Amniotic stem cell (primary cell): ENCODE data around the gene SCARB1.

ENCODE experiments used
- DNase-seq: peaks from one replicate; lab custom pipeline; 2025; lab: John Stamatoyannopoulos, UW

Gene SCARB1

DNA sequence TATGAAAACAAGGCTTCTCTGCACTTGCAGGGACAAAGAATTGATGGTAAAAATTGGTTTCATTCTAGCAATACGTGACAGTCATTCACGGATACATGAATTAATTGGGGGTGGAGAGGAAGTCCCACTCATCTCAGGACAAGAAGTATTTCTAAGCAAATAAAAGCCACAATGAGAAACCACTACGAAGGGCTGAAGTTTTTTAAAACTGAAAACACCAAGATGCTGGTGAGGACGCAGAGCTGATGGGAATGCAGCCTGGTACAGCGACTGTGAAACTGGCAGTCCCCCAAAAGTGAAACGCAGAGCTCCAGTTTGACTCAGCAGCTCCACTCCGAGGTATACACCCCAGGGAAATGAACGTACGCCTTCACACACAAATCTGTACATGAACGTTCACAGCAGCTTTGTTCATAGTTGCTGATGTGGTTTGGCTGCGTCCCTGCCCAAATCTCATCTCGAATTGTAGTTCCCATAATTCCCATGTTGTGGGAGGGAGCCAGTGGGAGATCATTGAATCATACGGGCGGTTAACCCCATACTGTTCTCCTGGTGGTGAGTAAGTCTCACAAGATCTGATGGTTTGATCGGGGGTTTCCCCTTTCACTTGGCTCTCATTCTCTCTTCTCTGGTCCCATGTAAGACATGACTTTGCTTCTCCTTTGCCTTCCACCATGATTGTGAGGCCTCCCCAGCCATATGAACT is 89.0 kb downstream of the SCARB1 start:
- DNase-seq, result peak; percentile 46

DNA sequence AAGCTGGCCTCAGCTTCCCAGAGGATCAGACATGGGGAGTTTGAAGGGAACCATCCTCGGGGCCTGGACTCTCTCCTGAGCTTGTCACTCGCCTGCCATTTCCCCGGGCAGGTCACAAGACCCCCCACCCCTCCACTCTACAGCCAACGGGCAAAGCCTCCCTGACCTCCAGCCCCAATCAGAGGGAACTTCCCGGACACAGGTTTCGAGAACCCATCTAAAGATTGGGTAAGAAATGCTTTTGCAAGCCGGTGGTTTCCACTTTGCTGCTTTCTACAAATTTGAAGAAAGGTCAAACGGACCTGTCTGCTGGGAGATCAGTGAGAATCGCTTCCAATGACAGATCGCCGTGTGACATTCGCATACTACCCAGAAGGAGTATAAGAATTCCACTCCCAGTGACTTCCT is 89.6 kb downstream of the SCARB1 start:
- DNase-seq, result no peak

DNA sequence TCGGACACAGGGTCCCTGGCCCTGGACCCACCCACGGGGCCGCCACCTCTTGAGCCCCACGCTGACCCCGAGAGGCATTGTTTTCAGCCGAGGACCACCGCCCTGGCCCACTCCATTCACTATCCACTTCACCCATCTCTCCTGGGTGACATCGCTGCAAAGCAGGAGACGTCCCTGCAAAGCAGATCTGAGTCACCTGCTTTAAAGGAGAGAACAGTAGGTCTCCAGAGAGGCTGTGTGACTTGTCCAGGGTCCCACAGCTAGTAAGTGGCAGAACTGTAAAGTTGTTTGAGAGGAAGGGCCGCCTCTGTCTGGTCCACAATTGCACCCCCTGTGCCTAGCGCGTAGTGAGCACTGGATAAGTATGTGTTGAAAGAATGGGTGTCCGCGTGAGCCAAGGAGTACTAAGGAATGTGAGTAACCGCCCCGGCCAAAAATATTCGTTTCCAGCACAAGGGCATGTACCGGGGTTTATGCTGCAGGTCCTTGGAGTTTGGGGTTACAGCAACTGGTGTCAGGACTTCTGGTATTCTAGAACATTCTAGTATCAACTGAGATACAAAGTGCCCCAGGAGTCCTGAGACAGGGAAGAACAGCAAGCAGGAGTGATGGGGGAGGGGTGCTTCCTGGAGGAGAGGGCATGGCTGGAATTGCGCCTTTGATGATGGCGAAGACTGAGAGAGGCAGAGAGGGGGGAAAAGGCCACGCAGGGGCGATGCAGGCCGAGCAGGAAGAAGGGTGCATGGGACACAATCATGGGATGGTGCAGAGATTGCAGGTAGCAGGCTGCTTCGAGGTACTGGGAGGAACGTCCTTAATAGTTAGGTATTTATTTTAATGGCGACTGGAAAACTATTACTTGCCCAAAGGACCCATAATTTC is 91.1 kb downstream of the SCARB1 start:
- DNase-seq, result no peak

DNA sequence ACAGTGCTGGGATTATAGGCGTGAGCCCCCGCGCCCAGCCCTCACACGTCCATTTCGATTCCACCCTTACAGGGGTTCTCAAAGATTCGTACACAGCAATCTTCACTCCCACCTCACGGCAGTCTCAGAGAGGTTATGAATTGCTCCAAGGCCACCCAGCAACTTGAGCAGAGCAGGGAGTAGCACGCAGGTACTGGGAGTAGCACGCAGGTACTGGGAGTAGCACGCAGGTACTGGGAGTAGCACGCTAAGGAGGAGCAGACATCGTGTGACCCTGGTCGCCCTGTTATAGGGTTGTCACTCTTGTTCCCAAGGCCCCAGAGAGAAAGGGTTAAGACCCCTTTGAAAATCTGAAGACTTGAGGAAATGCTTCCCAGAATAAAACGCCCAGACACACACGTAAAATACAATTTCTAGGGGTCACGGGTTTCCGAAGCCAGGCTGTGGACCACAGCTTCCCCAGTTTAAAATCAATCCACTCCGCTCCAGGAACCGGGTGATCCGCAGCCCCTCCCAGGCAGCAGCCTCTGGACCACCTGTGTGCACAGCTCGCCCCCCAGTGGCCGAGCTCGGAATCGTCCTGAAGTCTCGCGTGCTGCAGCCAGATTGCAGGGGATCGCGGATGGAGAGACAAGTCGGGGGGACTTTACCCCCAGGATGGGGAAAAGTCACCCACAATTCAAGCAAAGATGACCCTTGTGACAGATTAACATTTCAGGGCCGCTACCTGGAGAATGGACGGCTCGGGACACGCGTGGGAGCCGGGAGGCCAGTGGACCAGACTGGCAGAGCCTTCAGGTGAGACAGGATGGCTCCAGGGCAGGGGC is 92.0 kb downstream of the SCARB1 start:
- DNase-seq, result no peak

DNA sequence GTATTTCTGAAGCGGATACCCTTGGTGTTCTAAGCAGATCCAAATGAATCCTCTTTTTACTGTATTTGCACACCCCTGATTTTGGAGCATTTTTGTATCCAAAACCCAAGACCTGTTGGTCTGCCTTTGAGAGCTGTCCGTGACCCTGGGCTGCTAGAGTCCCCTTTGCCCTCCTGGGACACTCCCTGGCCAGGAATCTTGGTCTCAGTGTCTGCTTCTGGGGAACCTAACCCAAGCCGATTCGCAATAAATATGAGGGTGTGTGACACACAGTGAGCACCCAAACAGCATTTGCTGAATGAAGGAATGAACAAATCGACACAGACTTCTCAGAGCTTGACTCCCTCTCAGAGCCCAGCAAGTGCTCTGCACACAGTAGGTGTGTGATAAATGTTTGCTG is 92.9 kb downstream of the SCARB1 start:
- DNase-seq, result no peak

DNA sequence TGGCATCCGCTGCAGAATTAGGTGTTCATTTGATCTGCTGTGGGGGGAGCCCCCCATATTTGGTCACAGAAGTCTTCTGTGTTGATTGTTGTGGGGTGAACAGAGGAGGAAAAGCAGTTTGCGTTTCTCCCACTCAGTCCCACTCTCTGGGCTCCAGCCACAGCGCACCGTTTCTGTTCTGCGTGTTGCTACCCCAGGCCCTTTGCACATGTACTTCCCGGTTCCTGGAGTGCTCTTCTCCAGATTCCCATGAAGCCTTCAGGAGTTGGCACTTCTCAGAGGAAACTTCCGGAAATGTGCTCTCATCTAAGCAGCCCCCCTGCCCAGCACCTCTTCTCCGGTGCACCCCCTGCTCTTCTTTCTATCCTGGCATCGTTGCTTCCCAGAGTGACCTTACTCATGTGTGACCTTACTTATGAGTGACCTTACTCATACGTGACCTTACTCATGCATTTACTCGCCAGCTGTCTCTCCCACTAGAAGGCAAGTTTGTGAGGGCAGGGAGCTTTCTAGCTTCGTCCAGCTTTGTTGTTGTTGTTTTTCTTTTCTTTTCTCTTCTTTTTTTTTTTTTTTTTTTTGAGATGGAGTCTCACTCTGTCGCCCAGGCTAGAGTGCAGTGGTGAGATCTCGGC is 93.7 kb downstream of the SCARB1 start:
- DNase-seq, result no peak

- no peak for DNase-seq
These were observed 94.5 kb downstream of the SCARB1 start for GRCh38 chr12:124769163-124769530.

- DNase-seq, result peak; percentile 28
These were observed 95.1 kb downstream of the SCARB1 start for GRCh38 chr12:124768452-124769162.

GRCh38 chr12:124767066-124767821 is 96.4 kb downstream of the SCARB1 start:
- DNase-seq, result no peak

DNA sequence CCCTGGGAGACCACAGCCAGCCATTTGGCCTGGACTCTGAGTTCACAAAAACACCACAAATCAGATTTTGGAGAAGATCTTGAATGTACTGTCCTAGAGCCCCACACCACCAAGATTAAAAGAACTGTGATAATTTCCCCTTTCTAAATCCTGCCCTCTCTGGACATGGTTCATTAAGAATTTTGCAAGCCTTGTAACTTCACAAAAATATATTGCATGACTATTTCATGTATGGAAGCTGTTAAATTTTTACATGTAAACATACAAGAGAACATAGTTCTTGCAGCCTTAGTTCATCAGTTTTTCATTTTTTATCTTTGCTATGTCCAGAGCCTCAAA is 97.0 kb downstream of the SCARB1 start:
- DNase-seq, result no peak

GRCh38 chr12:124765581-124766489 is 97.8 kb downstream of the SCARB1 start:
- DNase-seq, result no peak

GRCh38 chr12:124764870-124765580 is 98.6 kb downstream of the SCARB1 start:
- peak; percentile 80 for DNase-seq

DNA sequence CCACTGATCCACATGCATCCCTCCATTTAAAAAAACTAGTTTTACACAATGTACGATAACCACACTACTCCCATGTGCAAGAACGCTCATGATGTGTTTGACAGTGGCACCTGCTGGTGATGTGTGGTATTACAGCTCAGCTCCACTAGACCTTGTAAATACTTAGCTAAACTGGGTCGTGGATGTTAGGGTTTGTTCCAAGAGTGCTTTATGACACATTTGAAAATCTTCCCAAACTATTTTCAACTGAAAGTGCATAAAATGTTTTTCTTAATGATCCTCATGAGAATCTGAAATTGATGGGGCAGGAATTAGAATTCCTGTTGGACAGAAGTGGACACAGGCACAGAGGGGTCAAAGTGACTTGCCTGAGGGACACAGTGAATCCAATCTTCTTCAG is 99.2 kb downstream of the SCARB1 start:
- no peak for DNase-seq

GRCh38 chr12:124763594-124763979 is 100.1 kb downstream of the SCARB1 start:
- DNase-seq, result no peak

DNA sequence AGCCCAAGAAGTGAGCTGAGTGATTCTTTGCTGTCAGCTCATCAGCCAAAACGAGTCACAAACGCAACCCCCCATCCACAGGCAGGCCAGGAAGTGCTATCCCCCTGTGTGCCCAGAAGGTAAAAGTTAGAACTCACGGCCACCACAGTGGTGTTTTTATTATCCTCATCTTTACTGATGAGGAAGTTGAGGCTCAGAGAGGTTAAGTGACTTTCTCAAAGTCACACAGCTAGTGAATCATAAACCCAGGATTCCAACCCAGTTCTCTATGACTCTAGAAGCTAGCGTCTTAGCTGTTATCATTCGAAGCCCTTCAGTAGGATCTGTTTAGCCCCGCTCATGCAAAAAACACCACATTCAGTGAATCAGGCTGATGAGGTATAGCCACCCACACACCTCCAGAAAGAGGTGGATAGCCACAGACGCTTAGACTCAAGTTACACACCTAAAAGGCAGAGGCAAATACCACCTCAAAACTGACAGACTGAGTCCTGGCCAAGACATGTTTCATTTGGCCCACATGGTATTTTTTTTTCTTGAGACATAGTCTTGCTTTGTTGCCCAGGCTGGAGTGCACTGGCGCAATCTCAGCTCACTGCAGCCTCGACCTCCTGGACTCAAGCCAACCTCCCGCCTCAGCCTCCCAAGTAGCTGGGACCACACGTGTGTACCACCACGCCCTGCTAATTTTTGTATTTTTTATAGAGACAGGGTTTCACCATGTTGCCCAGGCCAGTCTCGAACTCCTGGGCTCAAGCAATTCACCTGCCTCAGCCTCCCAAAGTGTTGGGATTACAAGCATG is 100.7 kb downstream of the SCARB1 start:
- no peak for DNase-seq

GRCh38 chr12:124762384-124762783 is 101.3 kb downstream of the SCARB1 start:
- DNase-seq, result no peak

- DNase-seq, result no peak
These were observed 101.8 kb downstream of the SCARB1 start for GRCh38 chr12:124761871-124762270.

DNA sequence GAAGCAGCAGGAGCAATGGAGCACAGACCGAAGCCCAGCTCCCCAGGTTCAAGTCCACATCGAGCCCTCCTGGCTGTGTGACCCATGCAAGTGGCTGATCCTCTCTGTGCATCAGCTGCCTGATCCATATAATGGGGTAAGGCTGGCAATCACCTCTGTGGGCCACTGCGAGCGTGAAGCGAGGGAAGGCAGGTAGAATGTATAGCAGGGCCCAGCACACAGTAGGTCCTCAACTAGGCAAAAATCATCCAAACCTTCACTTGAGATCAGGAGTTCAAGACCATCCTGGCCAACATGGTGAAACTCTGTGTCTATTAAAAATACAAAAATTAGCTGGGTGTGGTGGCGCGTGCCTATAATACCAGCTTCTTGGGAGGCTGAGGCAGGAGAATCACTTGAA is 102.6 kb downstream of the SCARB1 start:
- DNase-seq, result no peak
